Trophoblast cell (in vitro differentiated cells and primary cell): ENCODE results near the gene USP34.
A peak's percentile ranks its signal among the peaks of the same experiment; 100 is the strongest.
"Not testable (repeated sequence)": the region's sequence is repeated elsewhere in the genome, so short reads cannot be mapped to it uniquely, and the experiment has no call there.

Source experiments
- DNase-seq, 2 donors: peaks; one replicate each; pipeline ENCODE4 v3.0.0-alpha.2; 2016
- H2AFZ ChIP-seq: 2 replicates; pipeline ENCODE4 v1.6.1; 2013; ENCODE audit warnings: low read length, moderate library complexity, mild to moderate bottlenecking; ENCODE audit not compliant: insufficient read depth, poor library complexity
- H2AK5ac ChIP-seq: 2 replicates; pipeline ENCODE4 v1.6.1; 2013; ENCODE audit warnings: mild to moderate bottlenecking, low read length
- H2BK120ac ChIP-seq: 2 replicates; pipeline ENCODE4 v1.6.1; 2013; ENCODE audit warnings: low read length, mild to moderate bottlenecking, moderate library complexity; ENCODE audit not compliant: insufficient read depth, poor library complexity
- H2BK12ac ChIP-seq: 2 replicates; pipeline ENCODE4 v1.6.1; 2013; ENCODE audit warnings: mild to moderate bottlenecking, low read length, moderate library complexity
- H2BK5ac ChIP-seq: 2 replicates; pipeline ENCODE4 v1.6.1; 2013; ENCODE audit warnings: low read length, low read depth, moderate library complexity, mild to moderate bottlenecking; ENCODE audit not compliant: poor library complexity
- H3K14ac ChIP-seq: 2 replicates; pipeline ENCODE4 v1.6.1; 2013; ENCODE audit warnings: mild to moderate bottlenecking, low read length
- H3K18ac ChIP-seq: 2 replicates; pipeline ENCODE4 v1.6.1; 2013; ENCODE audit warnings: mild to moderate bottlenecking, low read length
- H3K23ac ChIP-seq: 2 replicates; pipeline ENCODE4 v1.6.1; 2013; ENCODE audit warnings: low read length
- H3K27ac ChIP-seq: 2 replicates; pipeline ENCODE4 v1.5.1; 2013; ENCODE audit warnings: low read depth, mild to moderate bottlenecking, inconsistent platforms, low read length, moderate library complexity
- H3K27me3 ChIP-seq: 2 replicates; pipeline ENCODE4 v1.6.1; 2013; ENCODE audit warnings: inconsistent platforms, mild to moderate bottlenecking, low read length, moderate library complexity; ENCODE audit not compliant: insufficient read depth
- H3K36me3 ChIP-seq, 2 experiments: 1 replicate in 1 of 2; 2 replicates in 1 of 2; pipeline ENCODE4 v1.6.1; 2013; ENCODE audit warnings: low read length in 2 of 2, mild to moderate bottlenecking in 2 of 2, moderate library complexity in 1 of 2; ENCODE audit not compliant: insufficient read depth in 2 of 2, control insufficient read depth in 1 of 2
- H3K4ac ChIP-seq: 2 replicates; pipeline ENCODE4 v1.6.1; 2013; ENCODE audit warnings: low read depth, mild to moderate bottlenecking, low read length, moderate library complexity
- H3K4me1 ChIP-seq, 2 experiments: 1 replicate in 1 of 2; 2 replicates in 1 of 2; pipeline ENCODE4 v1.6.1; 2013; ENCODE audit warnings: low read length in 2 of 2, mild to moderate bottlenecking in 2 of 2, moderate library complexity in 1 of 2; ENCODE audit not compliant: insufficient read depth in 2 of 2, control insufficient read depth in 1 of 2
- H3K4me2 ChIP-seq: 2 replicates; pipeline ENCODE4 v1.6.1; 2013; ENCODE audit warnings: inconsistent platforms, mild to moderate bottlenecking, low read length, moderate library complexity
- H3K4me3 ChIP-seq: 2 replicates; pipeline ENCODE4 v1.5.1; 2013; ENCODE audit warnings: mild to moderate bottlenecking, low read depth, low read length, inconsistent platforms
- H3K79me1 ChIP-seq: one replicate; pipeline ENCODE4 v1.6.1; 2013; ENCODE audit warnings: low read length
- H3K79me2 ChIP-seq: 2 replicates; pipeline ENCODE4 v1.6.1; 2013; ENCODE audit warnings: low read length, mild to moderate bottlenecking; ENCODE audit not compliant: control insufficient read depth, insufficient read depth, poor library complexity
- H3K9ac ChIP-seq: 2 replicates; pipeline ENCODE4 v1.6.1; 2013; ENCODE audit warnings: mild to moderate bottlenecking, low read length
- H3K9me3 ChIP-seq: 2 replicates; pipeline ENCODE4 v1.6.1; 2013; ENCODE audit warnings: low read depth, mild to moderate bottlenecking, control low read depth, inconsistent platforms, low read length; ENCODE audit not compliant: insufficient read depth
- H4K12ac ChIP-seq: 2 replicates; pipeline ENCODE4 v1.6.1; 2013; ENCODE audit warnings: low read depth, mild to moderate bottlenecking, low read length, moderate library complexity
- H4K8ac ChIP-seq: 2 replicates; pipeline ENCODE4 v1.6.1; 2013; ENCODE audit warnings: low read depth, mild to moderate bottlenecking, low read length, moderate library complexity
- H4K91ac ChIP-seq: one replicate; pipeline ENCODE4 v1.6.1; 2013; ENCODE audit warnings: low read depth, mild to moderate bottlenecking, low read length, moderate library complexity
- WGBS: extraction: QIAGEN DNeasy Blood & Tissue Kit; methylation state at CpG from one replicate; pipeline ENCODE4 v1.1.7; 2013; ENCODE audit warnings: missing lambda C conversion rate; ENCODE audit not compliant: insufficient read length, insufficient coverage; ENCODE audit errors: extremely low coverage; 5-methylcytosine and 5-hydroxymethylcytosine counted together

USP34 gene

GRCh38 chr2:61492476-61492875, 21.6 kb upstream of the USP34 start:
- H3K36me3 ChIP-seq, result peaks cover 37 to 49% of the 10 kb centered on the region in 2 experiments
- H3K27ac ChIP-seq, result no peak overlapping the region
- no peaks in the 10 kb centered on the region for H3K9me3 ChIP-seq
- no peak overlapping the region for H4K12ac ChIP-seq
- H2AK5ac ChIP-seq, result no peak overlapping the region
- H3K4ac ChIP-seq, result no peak overlapping the region
- H3K9ac ChIP-seq, result no peak overlapping the region
- H3K4me3 ChIP-seq, result no peak overlapping the region
- no peaks in the 10 kb centered on the region for H3K79me1 ChIP-seq
- no peak overlapping the region for H3K18ac ChIP-seq
- H3K23ac ChIP-seq, result no peak overlapping the region
- no peaks in the 10 kb centered on the region for H3K79me2 ChIP-seq
- H3K27me3 ChIP-seq, result no peaks in the 10 kb centered on the region
- H2AFZ ChIP-seq, result no peak overlapping the region
- H3K14ac ChIP-seq, result no peak overlapping the region
- DNase-seq, result no peak
- no CpG with 5 or more reads among the region's 2 CpGs for WGBS
- H2BK12ac ChIP-seq, result no peak overlapping the region
- no peak overlapping the region for H4K91ac ChIP-seq
- H2BK120ac ChIP-seq, result no peak overlapping the region
- no peak overlapping the region for H3K4me2 ChIP-seq
- H4K8ac ChIP-seq, result no peak overlapping the region
- no peaks in the 10 kb centered on the region for H3K4me1 ChIP-seq
- H2BK5ac ChIP-seq, result no peak overlapping the region

GRCh38 chr2:61485281-61485680, 14.4 kb upstream of the USP34 start:
- no peak overlapping the region for H3K4ac ChIP-seq
- H3K36me3 ChIP-seq, result peaks cover 47 to 49% of the 10 kb centered on the region in 2 experiments
- no peak overlapping the region for H3K4me3 ChIP-seq
- no peak overlapping the region for H3K18ac ChIP-seq
- no peak for DNase-seq
- no peak overlapping the region for H2BK12ac ChIP-seq
- no peak overlapping the region for H3K23ac ChIP-seq
- no peak overlapping the region for H3K14ac ChIP-seq
- H3K27ac ChIP-seq, result no peak overlapping the region
- no peaks in the 10 kb centered on the region for H3K79me1 ChIP-seq
- no peak overlapping the region for H3K9ac ChIP-seq
- no peak overlapping the region for H2BK5ac ChIP-seq
- H3K27me3 ChIP-seq, result no peaks in the 10 kb centered on the region
- peaks cover 2% of the 10 kb centered on the region for H3K79me2 ChIP-seq
- no peaks in the 10 kb centered on the region for H3K9me3 ChIP-seq
- H4K8ac ChIP-seq, result no peak overlapping the region
- H3K4me1 ChIP-seq, result no peaks in the 10 kb centered on the region
- H3K4me2 ChIP-seq, result no peak overlapping the region
- H4K12ac ChIP-seq, result no peak overlapping the region
- H2AFZ ChIP-seq, result no peak overlapping the region
- no peak overlapping the region for H2BK120ac ChIP-seq
- no peak overlapping the region for H2AK5ac ChIP-seq
- H4K91ac ChIP-seq, result no peak overlapping the region
- WGBS, result no CpG with 5 or more reads among the region's 5 CpGs

- no CpG with 5 or more reads among the region's 6 CpGs for WGBS
- no peak overlapping the region for H4K8ac ChIP-seq
- H4K91ac ChIP-seq, result no peak overlapping the region
- no peak overlapping the region for H3K18ac ChIP-seq
- no peaks in the 10 kb centered on the region for H3K79me2 ChIP-seq
- H3K4me3 ChIP-seq, result no peak overlapping the region
- no peak overlapping the region for H3K9ac ChIP-seq
- no peak overlapping the region for H3K4ac ChIP-seq
- H3K9me3 ChIP-seq, result no peaks in the 10 kb centered on the region
- no peak overlapping the region for H3K27ac ChIP-seq
- no peak overlapping the region for H2BK12ac ChIP-seq
- H3K27me3 ChIP-seq, result no peaks in the 10 kb centered on the region
- no peak overlapping the region for H2BK120ac ChIP-seq
- H2AFZ ChIP-seq, result no peak overlapping the region
- no peak overlapping the region for H4K12ac ChIP-seq
- no peak for DNase-seq
- no peak overlapping the region for H2BK5ac ChIP-seq
- H2AK5ac ChIP-seq, result no peak overlapping the region
- H3K36me3 ChIP-seq, result peaks cover 36 to 37% of the 10 kb centered on the region in 2 experiments
- H3K14ac ChIP-seq, result no peak overlapping the region
- no peak overlapping the region for H3K23ac ChIP-seq
- no peaks in the 10 kb centered on the region for H3K4me1 ChIP-seq
- no peaks in the 10 kb centered on the region for H3K79me1 ChIP-seq
- no peak overlapping the region for H3K4me2 ChIP-seq
Observed at GRCh38 chr2:61478086-61478485, 7.2 kb upstream of the USP34 start.

- not testable (repeated sequence) for H3K4me3 ChIP-seq, H2BK12ac ChIP-seq, H3K4me2 ChIP-seq, H3K4me1 ChIP-seq, DNase-seq, H3K79me2 ChIP-seq, H3K9ac ChIP-seq, H3K9me3 ChIP-seq, H4K8ac ChIP-seq, H3K23ac ChIP-seq, H2AK5ac ChIP-seq, H4K91ac ChIP-seq, H2BK120ac ChIP-seq, H3K79me1 ChIP-seq, H3K18ac ChIP-seq, H2BK5ac ChIP-seq, H2AFZ ChIP-seq, H3K4ac ChIP-seq, H3K27me3 ChIP-seq, H3K27ac ChIP-seq, H3K14ac ChIP-seq
- H3K36me3 ChIP-seq, result peaks cover 31 to 32% of the 10 kb centered on the region in 2 experiments
- WGBS, result no CpG with 5 or more reads among the region's 12 CpGs
- peak overlapping the region; percentile 43 for H4K12ac ChIP-seq
Observed at GRCh38 chr2:61476929-61477589, 6.2 kb upstream of the USP34 start.
